ENCODE data around the gene EGLN1.

GRCh38 chr1:231386466-231386865 lies 35.6 kb downstream of the EGLN1 start:
- TF ChIP-seq TCF12 (IDR thresholded peaks at IDR 0.05; ENCODE audit: low read depth) = no peak
- TF ChIP-seq RAD21 (IDR thresholded peaks at IDR 0.05; ENCODE audit: low read depth) = no peak
- TF ChIP-seq CEBPB (IDR thresholded peaks at IDR 0.05) = no peak
- no peak for TF ChIP-seq EP300 (IDR thresholded peaks at IDR 0.05; ENCODE audit: borderline replicate concordance)
- no peak for TF ChIP-seq TAF1 (IDR thresholded peaks at IDR 0.05; ENCODE audit: low read depth)
- no peak for TF ChIP-seq FOXM1 (IDR thresholded peaks at IDR 0.05; ENCODE audit: borderline replicate concordance, low read depth)
- TF ChIP-seq MAX (IDR thresholded peaks at IDR 0.05) = no peak
